ENCODE data around the gene CABLES2.

- TF ChIP-seq CTCF (IDR thresholded peaks at IDR 0.05) (no peak), POLR2A (IDR thresholded peaks at IDR 0.05) (no peak)
These were observed 48.7 kb downstream of the CABLES2 start for GRCh38 chr20:62358171-62359042.
